ENCODE measurements around the gene INTS11.
"Not testable (repeated sequence)": the region's sequence is repeated elsewhere in the genome, so short reads cannot be mapped to it uniquely, and the experiment has no call there.

The INTS11 gene

DNA sequence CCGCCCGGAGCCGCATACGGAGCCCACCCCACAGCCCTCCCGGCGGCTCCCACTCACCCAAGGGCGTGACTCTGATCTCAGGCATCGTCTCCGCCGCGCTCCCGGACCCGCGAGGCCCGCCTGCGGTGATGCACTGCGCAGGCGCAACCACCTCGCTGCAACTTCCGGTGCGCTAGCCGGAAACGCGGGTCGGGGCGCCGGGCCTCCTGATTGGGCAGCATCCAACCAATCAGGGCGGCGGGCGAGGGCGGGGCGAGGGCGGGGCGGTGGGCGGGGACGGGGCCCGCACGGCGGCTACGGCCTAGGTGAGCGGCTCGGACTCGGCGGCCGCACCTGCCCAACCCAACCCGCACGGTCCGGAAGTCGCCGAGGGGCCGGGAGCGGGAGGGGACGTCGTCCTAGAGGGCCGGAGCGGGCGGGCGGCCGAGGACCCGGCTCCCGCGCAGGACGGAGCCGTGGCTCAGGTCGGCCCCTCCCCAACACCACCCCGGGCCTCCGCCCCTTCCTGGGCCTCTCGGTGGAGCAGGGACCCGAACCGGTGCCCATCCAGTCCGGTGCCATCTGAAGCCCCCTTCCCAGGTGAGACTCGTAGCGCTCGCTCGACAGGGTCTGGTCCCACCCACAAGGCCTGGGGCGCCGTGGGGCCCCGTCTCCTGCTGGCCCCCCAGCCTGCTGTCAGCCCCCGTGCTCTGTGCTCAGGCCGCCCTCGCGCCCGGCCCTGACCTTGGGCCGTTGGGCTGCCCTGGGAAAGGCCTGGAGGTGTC is at the start of gene INTS11, which contains the start of gene CPTP:
Gene INTS11, minus strand, starts transcription at position 137 of the 764 bp plus-strand sequence. Its CDS starts 52 bp downstream, at position 85.
Gene CPTP, plus strand, starts transcription at position 279 of the 764 bp plus-strand sequence. CDS start 2,109 bp downstream, outside the sequence.
- DNase-seq (ENCODE audit: low spot score) (peak; percentile 97), FAIRE-seq (peak; percentile 59)

DNA sequence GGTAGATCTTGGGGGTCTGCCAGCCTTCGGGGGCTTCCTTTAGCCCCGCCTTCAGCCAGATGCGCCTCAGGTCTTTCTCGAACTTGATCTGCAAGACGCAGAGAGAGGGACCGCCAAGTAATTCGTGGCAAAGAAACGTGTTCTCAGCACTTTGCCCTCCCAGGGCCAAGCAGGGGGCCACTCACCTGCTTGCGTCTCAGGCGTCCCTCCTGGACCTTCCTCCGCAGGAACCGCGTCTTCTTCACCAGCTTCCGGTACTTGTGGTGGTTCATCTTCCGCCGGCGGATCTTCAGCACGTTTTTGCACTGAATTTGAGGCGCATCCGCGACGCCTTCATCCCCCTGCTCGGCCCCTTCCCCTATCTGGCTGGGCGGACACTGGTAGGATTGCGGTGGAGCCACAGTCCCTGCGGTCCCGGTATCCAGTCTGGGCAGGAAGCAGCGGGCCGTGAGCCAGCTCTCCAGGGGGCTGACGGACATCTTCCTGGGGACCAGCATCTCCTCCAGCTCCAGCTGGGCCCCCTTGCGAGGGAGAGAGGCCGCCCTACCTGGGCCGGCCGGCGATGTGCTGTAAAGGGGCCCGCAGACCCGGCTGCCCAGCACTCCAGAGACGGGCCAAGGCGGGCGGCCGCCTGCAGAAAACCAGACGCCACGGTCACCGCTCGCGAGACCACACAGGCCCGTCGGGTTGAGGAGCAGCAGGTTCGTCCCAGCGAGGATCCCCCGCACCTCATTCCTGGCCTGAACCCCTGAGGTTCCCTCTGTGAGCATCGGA is 49.5 kb upstream of the INTS11 start:
- no peak for DNase-seq (ENCODE audit: low spot score)
- no peak for FAIRE-seq

DNA sequence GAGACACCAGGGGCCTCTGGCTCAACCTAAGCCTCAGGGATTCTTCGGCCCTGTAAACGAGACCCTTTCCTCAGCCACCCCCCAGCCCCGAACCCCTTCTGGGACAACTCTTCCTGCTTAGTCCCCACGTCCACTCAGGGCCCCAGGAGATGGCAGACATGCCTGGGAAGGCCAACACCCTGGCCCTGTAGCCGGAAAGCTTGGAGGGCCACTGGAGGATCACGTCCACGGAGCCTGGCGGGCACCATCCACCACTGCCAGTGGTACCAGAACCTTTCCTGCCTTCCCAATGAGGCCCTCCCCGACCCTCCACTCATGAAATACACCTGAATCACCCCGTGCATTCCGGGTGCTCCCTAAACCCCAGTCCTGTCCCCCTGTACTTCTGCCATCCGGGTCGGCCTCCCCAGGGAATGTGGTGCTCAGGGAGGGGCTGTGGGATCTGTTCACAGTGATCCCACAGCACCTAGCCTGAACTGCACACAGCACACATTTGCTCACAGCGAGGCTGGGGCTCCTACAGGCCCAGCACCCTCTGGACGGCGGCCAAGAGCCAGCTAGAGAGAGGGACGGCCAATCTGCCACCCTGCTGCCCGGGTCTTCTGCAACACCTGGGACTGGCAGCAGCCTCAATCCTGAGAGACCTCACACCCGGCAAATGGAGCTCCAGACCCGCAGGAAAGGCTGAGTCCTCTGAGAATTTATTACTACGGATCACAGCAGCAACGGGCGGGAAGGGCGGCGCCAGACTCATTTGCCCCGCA is 48.8 kb upstream of the INTS11 start:
- FAIRE-seq (no peak), DNase-seq (ENCODE audit: low spot score) (no peak)

DNA sequence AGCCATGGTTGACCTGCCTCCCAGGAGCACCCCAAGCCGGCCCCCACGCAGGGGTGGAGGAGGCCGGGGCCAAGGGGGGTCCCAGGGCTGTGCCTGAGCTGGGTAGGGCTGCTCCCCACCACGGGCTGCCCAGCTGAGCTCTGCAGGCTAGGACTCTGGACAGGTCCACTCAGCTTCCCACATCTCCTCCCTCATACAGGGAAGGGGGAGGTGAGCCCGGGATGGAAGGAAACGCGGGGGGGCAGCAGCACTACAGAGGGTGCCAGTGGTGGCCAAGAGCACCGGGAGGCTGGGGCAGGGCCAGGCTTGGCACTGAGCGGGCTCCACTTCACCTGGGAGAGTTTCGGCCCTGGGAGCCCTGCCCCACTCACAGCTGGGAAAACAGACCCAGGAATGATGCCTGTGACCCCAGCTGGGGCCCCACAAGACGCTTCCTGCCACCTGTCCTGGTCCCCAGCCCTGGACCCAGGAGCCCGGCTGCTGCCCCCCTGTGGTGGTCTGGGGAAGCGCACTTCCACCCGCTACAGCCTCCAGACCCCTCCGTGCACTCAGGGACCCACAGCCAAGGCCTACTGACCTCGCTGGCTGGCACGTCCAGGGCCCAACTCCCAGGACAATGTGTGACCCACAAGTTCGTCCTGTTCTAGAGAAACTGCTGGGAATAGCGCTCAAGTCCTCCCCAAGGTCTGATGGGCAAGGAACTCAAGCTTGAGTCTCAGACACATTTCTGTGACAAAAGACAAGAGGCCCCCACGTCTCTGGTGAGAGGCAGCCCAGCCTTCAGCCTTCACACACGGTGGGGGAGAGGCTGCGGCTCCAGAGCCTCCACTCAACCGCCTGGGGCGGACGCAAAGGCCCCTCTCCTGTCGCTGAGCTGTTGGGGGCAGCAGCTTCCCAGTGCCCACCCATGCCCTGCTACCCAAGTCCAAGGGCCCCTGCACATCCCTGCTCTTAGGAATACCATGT is 47.6 kb upstream of the INTS11 start:
- FAIRE-seq (no peak), DNase-seq (ENCODE audit: low spot score) (peak; percentile 68)

DNA sequence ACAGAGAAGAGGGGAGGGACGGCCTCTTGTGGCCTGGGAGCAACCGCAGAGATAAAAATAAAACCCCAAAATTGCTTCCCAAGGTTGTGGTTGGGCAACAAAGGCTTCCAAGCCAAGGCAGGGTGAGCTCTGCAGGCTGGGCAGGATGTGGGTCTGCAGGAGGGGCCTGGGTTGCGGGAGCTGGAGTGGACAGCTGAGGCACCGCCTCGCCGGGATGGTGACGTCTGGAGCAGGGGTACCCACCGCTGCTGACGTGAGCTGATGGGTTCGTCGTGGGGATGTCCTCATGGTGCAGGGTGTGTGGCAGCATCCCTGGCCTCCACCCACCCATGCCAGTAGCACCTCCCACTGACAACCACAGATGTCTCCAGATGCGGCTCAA is 46.9 kb upstream of the INTS11 start:
- DNase-seq (ENCODE audit: low spot score) (no peak), FAIRE-seq (no peak)

DNA sequence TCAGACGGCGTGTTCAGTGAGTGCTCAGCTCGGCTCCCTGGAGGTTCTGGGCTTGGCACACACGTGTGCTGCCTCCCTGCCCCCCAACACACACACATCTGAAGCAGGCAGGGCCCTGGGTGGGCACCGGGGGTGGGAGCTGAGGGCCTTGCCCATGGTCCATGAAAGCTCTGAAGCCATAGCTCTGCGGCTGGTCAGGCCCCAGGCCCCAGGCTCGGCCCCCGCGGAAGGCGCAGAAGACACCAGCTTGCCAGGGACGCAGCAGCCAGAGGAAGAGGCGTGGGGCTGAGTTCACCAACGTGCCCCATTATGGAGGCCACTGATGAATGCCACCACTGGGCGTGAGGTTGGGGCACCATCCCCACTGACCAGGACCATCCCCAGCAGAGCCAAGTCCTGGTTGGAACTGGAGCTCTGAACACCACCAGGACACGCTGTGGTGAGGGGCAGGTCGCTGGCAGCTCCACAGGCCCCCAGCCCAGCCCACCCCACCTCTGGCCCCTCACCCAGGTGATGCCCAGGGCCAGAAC is 46.4 kb upstream of the INTS11 start:
- DNase-seq (ENCODE audit: low spot score) (no peak), FAIRE-seq (no peak)

DNA sequence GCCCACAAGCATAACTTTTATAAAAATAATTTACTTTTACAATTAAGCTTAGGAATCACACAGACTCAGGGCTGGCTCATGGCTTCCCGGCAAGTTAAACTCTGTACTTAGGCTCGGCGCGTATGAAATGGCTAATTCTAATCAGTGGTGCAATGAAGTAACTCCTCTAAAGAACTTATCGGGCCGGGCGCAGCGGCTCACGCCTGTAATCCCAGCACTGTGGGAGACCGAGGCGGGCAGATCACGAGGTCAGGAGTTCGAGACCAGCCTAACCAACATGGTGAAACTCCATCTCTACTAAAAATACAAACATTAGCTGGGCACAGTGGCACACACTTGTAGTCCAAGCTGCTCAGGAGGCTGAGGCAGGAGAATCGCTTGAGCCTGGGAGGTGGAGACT is 45.6 kb upstream of the INTS11 start:
- not testable (repeated sequence) for DNase-seq (ENCODE audit: low spot score); FAIRE-seq

DNA sequence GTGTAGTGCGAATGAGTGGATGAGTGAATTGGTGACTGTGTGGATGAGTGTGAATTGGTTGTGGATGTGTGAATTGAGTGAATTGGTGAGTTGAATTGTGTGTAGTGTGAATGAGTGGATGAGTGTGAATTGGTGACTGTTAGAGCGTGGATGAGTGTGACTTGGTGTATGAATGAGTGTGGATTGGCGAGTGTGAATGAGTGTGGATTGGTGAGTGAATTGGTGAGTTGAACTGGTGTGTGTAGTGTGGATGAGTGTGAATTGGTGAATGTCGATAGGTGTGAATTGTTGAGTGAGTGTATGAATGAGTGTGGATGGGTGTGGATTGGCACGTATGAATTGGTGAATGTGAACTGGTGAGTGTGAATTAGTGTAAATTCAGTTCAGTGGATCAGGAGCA is 42.9 kb upstream of the INTS11 start:
- FAIRE-seq (peak; percentile 91), DNase-seq (ENCODE audit: low spot score) (no peak)

DNA sequence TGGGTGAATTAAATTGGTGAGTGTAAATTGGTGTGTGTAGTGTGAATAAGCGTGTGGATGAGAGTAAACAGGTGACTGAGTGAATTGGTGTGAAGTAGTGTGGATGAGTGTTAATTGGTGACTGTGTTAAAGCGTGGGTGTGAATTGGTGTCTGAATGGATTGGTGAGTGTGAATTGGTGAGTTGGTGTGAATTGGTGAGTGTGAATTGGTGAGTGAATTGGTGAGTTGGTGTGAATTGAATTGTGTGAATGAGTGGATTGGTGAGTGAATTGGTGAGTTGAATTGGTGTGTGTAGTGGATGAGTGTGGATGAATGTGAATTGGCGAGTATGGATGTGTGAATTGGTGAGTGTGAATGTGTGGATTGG is 42.2 kb upstream of the INTS11 start:
- no peak for FAIRE-seq
- DNase-seq (ENCODE audit: low spot score), result no peak

DNA sequence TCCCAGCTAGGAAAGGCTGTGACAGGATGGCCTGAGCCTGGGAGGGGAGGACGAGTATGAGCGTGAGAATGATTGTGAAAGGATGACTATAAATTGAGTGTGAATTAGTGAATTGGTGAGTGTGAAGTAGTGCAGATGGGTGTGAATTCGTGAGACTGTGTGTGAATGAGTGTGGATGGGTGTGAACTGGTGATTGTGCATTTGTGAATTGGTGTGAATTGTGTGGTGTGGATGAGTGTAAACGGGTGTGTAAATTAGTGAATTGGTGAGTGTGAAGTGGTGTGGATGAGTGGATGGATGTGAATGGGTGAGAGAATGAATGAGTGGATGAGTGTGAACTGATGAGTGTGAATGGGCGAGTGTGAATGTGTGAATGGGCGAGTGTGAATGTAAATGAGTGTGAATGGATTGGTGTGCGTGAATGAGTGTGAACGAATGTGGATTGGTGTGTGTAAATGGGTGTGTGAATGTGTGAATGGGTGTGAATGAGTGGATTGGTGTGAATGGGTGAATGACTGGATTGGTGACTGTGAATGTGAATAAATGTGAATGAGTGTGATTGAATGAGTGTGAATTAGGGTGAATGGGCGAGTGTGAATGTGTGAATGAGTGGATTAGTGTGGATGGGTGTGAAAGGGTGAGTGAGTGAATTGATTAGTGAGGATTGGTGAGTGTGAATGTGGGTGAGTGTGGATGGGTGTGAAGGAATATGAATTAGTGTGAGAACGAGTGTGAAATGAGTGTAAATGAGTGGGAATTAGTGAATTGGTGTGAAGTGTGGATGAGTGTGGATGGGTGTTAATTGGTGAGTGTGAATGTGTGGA is 41.6 kb upstream of the INTS11 start:
- FAIRE-seq (peak; percentile 66), DNase-seq (ENCODE audit: low spot score) (no peak)

DNA sequence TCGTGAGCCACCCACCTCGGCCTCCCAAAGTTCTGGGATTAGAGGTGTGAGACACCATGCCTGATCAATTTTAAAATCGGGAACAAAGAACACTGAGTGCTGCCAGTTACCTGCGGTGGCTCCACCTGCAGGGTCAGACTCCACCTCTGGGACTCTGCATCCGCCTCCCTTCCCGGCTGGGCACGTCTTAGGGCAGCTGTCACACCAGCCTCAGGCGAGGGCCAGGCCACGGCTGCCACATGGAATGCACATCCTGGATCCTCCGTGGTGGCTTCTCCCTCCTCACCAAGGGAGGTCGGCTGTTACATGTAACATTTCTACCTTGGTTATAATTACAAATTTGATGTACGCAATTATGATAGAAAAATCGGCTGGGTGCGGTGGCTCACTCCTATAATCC is 39.8 kb upstream of the INTS11 start:
- DNase-seq (ENCODE audit: low spot score), result no peak
- no peak for FAIRE-seq

DNA sequence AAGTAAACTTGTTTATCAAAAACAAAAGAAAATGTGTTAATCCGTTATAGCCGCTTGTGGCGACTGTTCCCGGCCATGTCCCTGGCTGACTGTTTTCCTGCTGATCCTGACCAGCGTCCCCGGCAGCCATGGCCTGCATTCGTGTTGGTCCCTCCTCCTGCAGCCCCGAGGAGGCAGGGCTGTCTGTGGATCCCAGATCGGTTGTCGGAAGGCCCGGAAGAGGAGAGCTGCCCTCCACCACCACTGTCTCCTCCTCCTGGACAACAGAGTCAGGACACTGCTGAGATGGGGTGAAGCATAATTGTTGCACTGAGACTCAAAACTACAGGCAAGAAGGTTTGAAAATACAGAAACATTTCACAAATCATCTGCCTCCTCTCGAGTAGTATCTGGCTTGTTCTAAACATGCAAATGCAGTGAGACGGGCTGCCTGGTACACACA is 37.5 kb upstream of the INTS11 start:
- DNase-seq (ENCODE audit: low spot score) (no peak), FAIRE-seq (no peak)

DNA sequence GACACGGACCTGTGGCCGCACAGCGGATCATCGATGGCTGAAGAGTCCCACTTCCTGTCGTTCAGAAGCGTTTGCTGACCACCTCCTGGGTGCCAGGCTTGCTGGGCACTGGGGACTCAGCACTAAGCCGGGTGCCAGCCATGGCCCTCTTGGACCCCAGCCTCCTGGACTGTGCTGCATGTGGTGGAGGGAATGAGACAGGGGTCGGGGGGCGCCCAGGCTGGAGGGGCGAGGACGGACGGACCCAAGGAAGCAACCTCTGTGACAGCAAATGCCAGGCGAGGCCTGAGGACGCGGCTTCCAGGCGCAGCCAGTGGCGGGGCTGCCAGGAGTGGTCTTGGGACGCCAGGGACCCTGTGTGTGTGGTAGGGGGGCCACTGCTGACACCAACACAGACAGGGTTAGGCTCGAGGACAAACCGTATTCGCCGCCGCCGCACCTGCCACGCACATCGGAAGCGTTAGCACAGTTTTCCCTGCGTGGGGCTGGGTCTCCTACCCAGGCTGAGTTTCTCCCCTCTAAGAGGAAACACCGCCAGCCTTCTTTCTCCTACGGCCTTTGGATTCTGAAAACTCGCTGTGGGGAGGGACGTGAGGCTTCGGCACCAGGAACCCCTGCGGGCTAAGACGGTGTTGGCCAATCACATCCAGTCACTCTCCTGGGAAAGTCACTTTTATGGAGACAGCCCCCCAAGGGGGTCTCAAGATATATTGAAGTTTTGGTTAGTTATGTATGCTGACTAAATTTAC is 36.9 kb upstream of the INTS11 start:
- no peak for FAIRE-seq
- DNase-seq (ENCODE audit: low spot score), result no peak

DNA sequence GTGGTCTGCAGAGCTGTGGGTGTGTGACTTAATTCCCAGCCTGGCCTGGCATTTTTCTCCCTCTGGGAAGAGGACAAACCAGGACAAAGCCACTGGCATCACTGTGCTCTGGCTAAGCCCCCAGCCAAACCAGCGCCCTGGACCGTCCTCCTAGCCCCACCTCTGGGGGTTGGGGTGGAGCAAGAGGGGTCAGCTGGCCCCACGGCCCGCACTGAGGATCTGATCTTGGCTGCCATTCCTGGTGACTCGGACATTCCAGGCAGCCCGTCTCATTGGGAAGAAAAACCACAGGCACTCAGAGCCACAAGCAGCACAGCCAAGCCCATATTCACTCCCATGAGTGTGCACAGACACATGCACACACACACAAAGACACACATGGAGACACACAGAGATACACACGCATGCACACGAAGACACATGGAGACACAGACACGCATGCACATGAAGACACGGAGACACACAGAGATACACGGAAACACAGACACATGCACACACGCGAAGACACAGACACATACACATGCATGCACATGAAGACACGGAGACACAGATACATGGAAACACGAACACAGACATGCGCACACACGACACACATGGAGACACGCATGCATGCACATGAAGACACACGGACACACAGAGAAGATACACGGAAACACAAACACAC is 36.2 kb upstream of the INTS11 start:
- peak; percentile 83 for FAIRE-seq
- DNase-seq (ENCODE audit: low spot score), result peak; percentile 83

DNA sequence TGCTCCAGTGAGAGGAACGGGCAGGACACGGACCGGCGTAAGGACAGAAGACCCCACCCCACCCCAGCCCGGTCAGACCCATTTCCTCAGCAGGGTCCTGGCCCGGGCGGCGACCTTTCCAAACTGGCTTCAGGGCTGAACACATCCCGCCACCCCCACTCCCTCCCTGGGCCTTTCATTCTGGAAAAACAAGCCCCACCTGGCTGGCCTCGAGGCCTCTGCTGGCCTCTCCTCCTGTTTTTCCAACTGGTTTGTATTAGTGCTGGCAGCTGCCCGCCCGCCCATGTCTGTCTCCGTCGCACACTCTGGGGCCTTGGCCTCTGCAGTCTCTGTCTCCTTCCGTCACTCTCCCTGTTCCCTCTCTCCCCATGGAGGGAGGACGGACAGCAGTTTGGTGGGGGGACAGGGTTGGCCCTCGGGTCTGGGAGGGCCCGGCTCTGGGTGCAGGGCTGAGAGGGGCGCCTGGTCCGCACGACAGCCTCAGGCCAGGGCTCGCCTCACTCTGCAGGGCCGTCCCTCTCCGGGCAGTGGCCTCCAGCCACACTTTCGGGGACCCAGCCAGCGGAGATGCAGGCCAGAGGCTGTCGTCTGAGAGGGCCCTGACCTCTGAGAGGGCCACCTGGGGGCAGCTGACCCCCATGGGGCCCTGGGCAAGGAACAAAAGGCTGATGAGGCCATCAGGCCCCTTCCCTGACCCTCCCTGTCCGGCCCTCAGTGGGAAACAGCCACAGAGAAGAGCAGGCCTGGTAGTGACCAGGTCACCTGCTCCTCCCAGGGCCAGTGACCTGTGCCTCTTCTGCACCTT is 35.4 kb upstream of the INTS11 start:
- DNase-seq (ENCODE audit: low spot score), result no peak

DNA sequence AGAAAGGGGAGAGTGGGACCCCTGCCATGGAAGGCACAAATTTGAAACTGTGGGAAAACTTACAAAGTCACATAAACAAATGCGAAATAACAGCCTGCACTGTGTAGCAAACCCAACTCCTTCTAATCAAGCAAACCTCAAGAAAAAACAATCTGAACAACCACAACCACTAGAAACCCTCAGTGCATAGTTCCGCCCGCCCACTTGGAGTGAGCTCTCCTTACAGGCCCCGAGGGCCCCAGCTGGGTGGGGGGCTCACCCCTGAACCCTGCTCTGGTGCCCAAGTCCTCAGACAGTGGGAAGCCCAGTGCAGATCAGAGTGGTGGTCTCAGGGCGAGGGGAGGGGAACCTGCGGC is 34.8 kb upstream of the INTS11 start:
- FAIRE-seq (no peak), DNase-seq (ENCODE audit: low spot score) (no peak)

More for the DNA sequence above, 35.4 kb upstream of the INTS11 start:
- no peak for FAIRE-seq

DNA sequence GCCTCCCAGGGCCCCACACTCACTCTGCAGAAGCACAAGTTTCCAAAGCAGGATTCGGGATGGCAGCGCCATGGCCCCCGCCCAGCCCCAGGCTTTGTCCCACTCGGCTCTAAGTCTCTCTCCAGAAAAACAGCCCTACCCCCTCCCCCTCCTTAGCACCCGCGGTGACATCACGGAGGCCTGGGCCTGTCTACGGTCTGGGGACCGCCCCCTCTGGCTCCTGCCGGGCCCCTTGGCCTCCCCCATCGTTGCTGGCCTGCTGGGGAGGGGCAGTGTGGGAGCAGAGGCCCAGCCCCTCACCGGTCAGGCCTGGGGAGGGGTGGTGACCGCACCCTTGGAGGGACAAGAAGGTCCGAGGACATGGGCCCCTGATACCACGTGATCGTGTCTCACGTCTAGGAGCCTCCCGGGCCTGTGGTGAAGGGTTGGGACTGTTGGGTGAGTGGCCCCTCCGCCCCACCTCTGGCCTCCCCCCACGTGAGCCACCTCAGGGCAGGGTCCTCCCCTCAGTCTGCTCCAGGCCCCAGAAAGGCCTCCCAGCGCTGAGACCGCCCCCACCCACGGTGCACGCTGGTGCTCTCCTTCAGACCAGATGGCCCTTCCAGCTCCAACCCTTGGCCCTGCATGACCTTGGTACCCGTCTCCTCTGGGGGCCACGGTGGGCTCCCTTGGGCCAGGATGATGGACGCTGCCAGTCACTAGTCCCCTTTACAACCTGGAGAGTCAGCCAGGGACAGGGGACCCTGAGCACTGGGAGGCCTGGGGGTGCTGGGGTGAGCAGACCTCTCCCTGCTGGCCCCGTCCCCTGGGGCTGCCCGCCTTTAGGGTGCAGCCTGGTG is 34.2 kb upstream of the INTS11 start, which contains the start of gene MXRA8:
Gene MXRA8, minus strand, starts transcription at position 123 of the 839 bp plus-strand sequence. Its CDS starts 51 bp downstream, at position 72.
- DNase-seq (ENCODE audit: low spot score), result peak; percentile 41
- no peak for FAIRE-seq

Data from urothelium cell line (cell line).